Activated T-helper 1 cell treated with anti-CD3 and anti-CD28 coated beads, Interleukin-12 subunit alpha, Interleukin-12 subunit beta, Interleukin-2, Interleukin-4 antibody, amounts not matched to agents 30 ng/mL and 10 ng/mL and 1 ng/mL, durations not matched to agents 14 hours and 24 hours and 36 hours (primary cell): Measurements from ENCODE around the gene MDP1. TPM values are rescaled to one million over a fixed set of nuclear protein-coding genes. Genes with fewer than 3 reads are reported as not detected.
A peak's percentile ranks its signal among the peaks of the same experiment; 100 is the strongest.

Source experiments
- DNase-seq: peaks from one replicate; pipeline ENCODE4 v3.0.0; 2021; ENCODE audit warnings: low spot score
- H3K27ac Mint-ChIP-seq: one replicate; pipeline ENCODE4 v1.8.0; 2021; ENCODE audit warnings: mild to moderate bottlenecking, mixed read lengths
- H3K27me3 Mint-ChIP-seq: one replicate; pipeline ENCODE4 v1.8.0; 2022; ENCODE audit warnings: mild to moderate bottlenecking, moderate library complexity, mixed read lengths; ENCODE audit not compliant: insufficient read depth
- H3K36me3 Mint-ChIP-seq: one replicate; pipeline ENCODE4 v1.8.0; 2021; ENCODE audit warnings: low read depth, mixed read lengths
- H3K4me1 Mint-ChIP-seq: one replicate; pipeline ENCODE4 v1.8.0; 2021; ENCODE audit warnings: low read depth, mixed read lengths
- H3K4me3 Mint-ChIP-seq: one replicate; pipeline ENCODE4 v1.8.0; 2021; ENCODE audit warnings: mild to moderate bottlenecking, moderate library complexity, mixed read lengths
- H3K9me3 Mint-ChIP-seq: one replicate; pipeline ENCODE4 v1.8.0; 2021; ENCODE audit warnings: mixed read lengths
- intact Hi-C: fragments of 100-400 bp; cut with micrococcal nuclease; formaldehyde crosslinking; loops from one replicate; pipeline ENCODE4 v1.15.1; 2024
- total RNA-seq: library from RNA; stranded (reverse); gene quantifications from 2 replicates; pipeline ENCODE4 v1.2.3, GENCODE V29; 2022

The MDP1 gene
- total RNA-seq, 1 donor from 2014 or later, result 12.9 TPM

DNA sequence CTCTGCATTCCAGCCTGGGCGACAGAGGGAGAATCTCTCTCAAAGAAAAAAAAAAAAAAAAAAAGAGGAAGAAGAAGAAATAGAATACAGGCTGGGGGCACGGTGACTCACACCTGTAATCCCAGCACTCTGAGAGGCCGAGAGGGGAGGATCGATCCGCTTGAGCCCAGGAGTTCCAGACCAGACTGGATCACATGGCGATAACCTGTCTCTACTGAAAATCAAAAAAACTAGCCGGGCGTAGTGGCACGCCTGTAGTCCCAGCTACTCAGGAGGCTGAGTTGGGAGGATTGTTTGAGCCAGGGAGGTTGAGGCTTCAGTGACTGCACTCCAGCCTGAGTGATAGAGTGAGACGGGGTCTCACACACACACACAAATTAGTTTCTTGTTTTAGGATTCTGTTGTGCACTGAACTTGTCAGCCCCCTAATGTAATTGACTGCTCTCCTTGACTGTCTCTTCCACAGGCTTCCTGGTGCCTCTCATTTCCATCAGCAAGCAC lies 27.5 kb upstream of the MDP1 start:
- Mint-ChIP-seq H3K4me1 (peaks cover 63% of the 10 kb centered on the region), H3K4me3 (peak overlapping the region; percentile 96), H3K9me3 (no peaks in the 10 kb centered on the region), H3K27me3 (no peaks in the 10 kb centered on the region), H3K27ac (peak overlapping the region; percentile 99), H3K36me3 (peaks cover 34% of the 10 kb centered on the region)
- intact Hi-C loops, result loop anchor here (1.0 to 2.0 kb wide), 5 partner anchors 45 to 229 kb away; partner anchors contain the start of gene IPO4
- DNase-seq, result no peak

DNA sequence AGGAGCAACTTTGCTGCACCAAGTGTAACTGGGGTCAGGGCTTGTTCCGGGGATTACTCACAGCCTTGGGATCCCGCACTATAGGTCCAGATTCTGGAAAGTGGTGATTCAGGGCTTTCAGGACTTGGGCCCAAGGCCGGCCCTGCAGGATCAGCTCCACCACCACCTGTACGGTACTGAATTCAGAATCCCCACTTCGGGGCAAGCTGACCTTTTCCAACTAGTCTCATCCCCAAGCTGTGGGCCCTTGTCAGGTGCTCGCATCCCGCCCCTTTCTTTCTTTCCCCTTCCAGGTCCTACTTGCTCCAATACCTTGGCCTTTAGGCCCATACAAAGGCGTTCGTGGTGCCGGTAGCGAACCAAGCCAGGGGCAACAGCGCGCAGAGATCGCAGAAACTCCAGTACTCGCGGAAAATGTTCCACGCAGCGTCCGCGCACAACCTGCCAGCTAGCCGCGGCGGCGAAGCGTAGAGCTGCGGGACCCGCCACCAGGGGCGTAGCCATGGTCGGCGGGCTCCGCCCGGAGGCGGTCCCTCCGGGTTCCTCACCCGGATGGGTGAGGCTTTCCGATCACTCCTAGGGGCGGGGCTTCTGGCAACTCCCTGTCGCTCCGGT lies 26.1 kb upstream of the MDP1 start:
- intact Hi-C loops, result loop anchor here (1.0 to 2.0 kb wide), 12 partner anchors 10 to 227 kb away; partner anchors contain the start of genes DCAF11, GMPR2, IPO4 and IRF9
- peaks cover 39% of the 10 kb centered on the region for H3K36me3 Mint-ChIP-seq
- H3K4me3 Mint-ChIP-seq, result peak overlapping the region; percentile 96
- peaks cover 58% of the 10 kb centered on the region for H3K4me1 Mint-ChIP-seq
- H3K27me3 Mint-ChIP-seq, result no peaks in the 10 kb centered on the region
- peak; percentile 93 for DNase-seq
- no peaks in the 10 kb centered on the region for H3K9me3 Mint-ChIP-seq
- peak overlapping the region; percentile 99 for H3K27ac Mint-ChIP-seq

DNA sequence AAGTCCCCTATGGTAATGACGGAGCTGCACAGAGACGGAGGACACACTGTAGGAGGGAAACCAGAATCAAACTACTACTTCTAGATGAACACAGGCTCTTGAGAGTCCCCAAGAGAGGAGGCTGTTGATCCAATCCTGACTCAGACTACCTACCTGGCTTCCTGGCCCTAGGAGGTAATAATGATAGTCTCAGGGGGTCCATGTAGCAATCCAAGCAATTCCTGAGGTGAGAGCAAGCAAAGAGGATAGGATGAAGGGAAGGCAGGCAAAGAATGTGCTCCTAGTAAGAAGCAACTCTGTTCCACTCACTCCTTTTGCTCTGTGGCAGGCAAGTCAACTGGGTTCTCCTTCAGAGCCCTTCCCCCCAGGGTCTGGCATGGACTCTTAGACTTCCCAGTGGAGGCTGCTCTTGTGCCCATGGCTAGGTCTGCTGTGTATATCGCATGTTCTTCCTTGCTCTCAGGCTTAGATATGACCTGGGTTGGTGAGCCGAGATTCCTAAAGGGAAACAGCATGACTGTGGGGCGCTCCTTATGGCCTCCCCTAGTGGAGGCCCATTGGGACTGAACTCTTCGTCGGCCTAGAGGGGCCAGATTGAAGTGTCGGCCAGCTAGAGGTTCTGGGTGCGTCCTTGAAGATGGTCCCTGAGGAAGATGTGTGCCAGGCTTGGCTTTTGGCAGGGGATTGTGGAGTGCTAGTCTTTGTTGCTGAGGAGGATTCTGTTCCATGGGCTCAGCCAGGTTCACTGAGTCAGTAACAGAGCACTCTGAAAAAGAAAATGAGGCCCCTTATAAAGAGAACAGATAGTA lies 24.4 kb upstream of the MDP1 start:
- H3K36me3 Mint-ChIP-seq, result peaks cover 51% of the 10 kb centered on the region
- intact Hi-C loops, result no loop called here
- H3K4me1 Mint-ChIP-seq, result peaks cover 64% of the 10 kb centered on the region
- no peak for DNase-seq
- peak overlapping the region; percentile 50 for H3K27ac Mint-ChIP-seq
- H3K4me3 Mint-ChIP-seq, result peak overlapping the region; percentile 96
- no peaks in the 10 kb centered on the region for H3K27me3 Mint-ChIP-seq
- H3K9me3 Mint-ChIP-seq, result no peaks in the 10 kb centered on the region

DNA sequence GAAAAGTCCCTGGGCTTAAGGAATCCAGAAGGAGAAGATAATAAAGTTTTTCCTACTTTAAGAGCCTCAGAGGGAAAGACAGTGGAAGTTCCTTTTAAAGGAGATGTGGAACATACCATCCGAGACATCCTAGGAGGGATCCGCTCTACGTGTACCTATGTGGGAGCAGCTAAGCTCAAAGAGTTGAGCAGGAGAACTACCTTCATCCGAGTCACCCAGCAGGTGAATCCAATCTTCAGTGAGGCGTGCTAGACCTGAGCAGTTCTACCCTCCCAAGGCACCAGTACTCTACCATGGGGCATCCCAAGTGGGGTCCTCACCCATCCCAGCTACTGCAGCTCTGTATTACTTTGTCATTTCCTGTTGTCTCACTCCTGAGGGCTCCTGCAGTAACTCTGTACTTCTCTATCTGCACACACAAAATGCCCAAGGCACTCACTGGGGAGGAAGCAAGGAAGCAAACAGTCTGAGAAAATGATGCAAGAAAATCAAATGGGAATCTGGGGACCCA lies 22.7 kb upstream of the MDP1 start:
- H3K36me3 Mint-ChIP-seq, result peaks cover 59% of the 10 kb centered on the region
- intact Hi-C loops, result loop anchor here (10.0 kb wide), 1 partner anchor 1144 kb away; the partner anchor contains the start of genes ACIN1 and C14orf119
- H3K4me3 Mint-ChIP-seq, result peak overlapping the region; percentile 64
- DNase-seq, result no peak
- no peaks in the 10 kb centered on the region for H3K27me3 Mint-ChIP-seq
- H3K9me3 Mint-ChIP-seq, result no peaks in the 10 kb centered on the region
- peaks cover 72% of the 10 kb centered on the region for H3K4me1 Mint-ChIP-seq
- H3K27ac Mint-ChIP-seq, result peak overlapping the region; percentile 22

DNA sequence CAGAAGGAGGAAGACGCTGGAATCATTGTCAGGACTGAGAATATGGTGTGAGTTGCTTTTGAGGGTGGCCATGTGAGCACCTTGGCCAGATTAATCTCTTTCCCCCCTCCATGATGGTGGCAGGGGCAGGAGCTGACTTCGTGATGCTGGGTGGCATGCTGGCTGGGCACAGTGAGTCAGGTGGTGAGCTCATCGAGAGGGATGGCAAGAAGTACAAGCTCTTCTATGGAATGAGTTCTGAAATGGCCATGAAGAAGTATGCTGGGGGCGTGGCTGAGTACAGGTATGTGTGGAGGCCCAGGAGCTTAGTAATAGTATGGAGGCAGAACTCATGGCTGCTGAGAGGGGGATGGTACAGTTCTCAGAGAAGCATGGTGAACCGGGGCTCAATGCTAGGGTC lies 22.3 kb upstream of the MDP1 start:
- H3K9me3 Mint-ChIP-seq, result no peaks in the 10 kb centered on the region
- DNase-seq, result no peak
- H3K4me3 Mint-ChIP-seq, result peak overlapping the region; percentile 17
- peaks cover 72% of the 10 kb centered on the region for H3K4me1 Mint-ChIP-seq
- intact Hi-C loops, result loop anchor here (10.0 kb wide), 1 partner anchor 1143 kb away; the partner anchor contains the start of genes ACIN1 and C14orf119
- peak overlapping the region; percentile 22 for H3K27ac Mint-ChIP-seq
- peaks cover 59% of the 10 kb centered on the region for H3K36me3 Mint-ChIP-seq
- H3K27me3 Mint-ChIP-seq, result no peaks in the 10 kb centered on the region

DNA sequence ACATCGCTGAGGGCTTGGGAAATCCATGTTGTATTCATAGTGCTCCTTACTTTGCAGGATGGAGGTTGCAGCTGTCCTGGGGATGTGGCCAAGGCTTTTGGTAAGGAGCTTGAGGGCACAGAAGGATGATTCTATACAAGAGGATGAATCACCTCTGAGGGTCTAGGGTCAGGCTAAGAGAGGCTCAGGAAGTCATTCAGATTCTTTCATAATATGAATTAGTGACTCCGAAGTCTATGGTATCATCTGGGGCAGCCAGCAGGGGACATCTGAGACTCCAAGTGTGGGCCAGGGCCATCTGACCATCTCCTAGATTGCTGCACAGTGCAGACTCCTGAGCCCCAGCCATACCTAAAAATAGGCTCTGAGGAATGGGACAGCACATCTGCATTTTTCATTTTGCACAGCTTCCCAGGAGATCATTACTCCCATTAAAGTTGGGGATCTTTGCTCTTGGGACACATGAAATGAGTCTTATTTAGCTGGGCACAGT lies 21.6 kb upstream of the MDP1 start:
- peaks cover 71% of the 10 kb centered on the region for H3K4me1 Mint-ChIP-seq
- H3K27me3 Mint-ChIP-seq, result no peaks in the 10 kb centered on the region
- no peaks in the 10 kb centered on the region for H3K9me3 Mint-ChIP-seq
- intact Hi-C loops, result loop anchor here (10.0 kb wide), 1 partner anchor 1143 kb away; the partner anchor contains the start of genes ACIN1 and C14orf119
- no peak overlapping the region for H3K4me3 Mint-ChIP-seq
- no peak overlapping the region for H3K27ac Mint-ChIP-seq
- H3K36me3 Mint-ChIP-seq, result peaks cover 59% of the 10 kb centered on the region
- no peak for DNase-seq

DNA sequence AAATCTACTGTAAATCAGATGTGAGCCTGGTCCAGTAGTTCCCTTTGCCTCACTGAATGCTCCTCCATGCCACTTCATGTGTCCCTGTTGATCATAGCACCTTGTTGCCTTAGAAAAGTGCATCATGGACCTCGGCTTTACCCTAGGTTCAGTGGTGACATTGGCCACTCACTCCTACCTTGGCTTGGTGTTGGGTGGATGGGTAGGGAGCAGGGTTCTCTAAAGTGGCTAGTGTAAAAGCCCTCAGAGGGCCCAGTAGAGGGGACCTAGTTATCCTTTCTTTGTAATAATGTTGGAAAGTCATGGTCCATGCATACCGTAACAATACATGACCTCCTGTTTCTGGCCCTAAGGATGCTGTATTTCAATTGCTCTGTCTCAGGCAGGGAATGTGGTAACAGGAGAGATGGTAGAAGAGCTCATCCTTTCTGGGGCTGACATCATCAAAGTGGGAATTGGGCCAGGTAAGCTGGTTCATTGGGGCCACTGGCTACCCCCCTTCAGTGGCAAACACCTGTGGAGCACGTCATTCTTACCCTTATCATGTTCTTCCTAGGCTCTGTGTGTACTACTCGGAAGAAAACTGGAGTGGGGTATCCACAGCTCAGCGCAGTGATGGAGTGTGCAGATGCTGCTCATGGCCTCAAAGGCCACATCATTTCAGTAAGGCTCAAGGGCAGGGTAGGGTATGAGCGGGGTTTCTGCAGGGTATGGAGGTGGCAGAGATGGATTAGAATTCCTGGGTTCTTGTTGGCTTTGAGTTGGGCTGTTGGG lies 21.0 kb upstream of the MDP1 start:
- no peak overlapping the region for H3K27ac Mint-ChIP-seq
- H3K27me3 Mint-ChIP-seq, result no peaks in the 10 kb centered on the region
- H3K36me3 Mint-ChIP-seq, result peaks cover 59% of the 10 kb centered on the region
- intact Hi-C loops, result loop anchor here (10.0 kb wide), 1 partner anchor 1142 kb away; the partner anchor contains the start of genes ACIN1 and C14orf119
- no peaks in the 10 kb centered on the region for H3K9me3 Mint-ChIP-seq
- peaks cover 71% of the 10 kb centered on the region for H3K4me1 Mint-ChIP-seq
- H3K4me3 Mint-ChIP-seq, result no peak overlapping the region
- no peak for DNase-seq

DNA sequence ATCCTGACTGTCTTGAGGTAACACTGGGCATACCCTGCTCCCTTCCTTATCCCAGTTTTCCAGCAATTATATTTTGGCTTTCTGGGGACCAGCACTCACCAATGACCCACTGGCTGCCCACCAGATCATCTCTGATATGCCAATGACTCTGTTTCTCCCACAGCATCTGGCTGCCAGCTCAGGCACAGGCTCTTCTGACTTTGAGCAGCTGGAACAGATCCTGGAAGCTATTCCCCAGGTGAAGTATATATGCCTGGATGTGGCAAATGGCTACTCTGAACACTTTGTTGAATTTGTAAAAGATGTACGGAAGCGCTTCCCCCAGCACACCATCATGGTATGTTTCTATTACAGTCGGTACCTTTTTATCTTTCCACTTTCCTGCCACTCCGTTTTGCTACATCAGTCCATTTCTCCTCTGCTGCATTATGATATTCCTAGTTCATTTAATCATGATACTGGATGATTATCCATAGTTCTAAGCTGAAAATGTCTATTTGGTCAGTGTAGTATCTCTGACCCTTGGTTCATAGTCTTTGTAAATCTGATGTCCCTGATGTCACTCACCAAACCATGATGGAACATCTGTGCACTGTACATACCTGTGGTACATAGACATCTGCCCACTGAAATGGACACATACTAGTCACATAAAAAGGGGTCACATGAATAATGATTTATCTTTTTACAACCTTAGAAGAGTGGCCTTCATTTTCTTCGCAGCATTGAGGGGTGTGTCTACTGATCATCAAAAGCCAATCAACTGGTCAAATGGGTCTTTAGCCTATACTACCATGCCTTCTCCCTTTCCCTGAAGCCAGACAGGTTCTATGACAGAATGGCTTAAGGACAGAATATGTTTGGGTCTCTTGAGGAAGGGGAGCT lies 20.2 kb upstream of the MDP1 start:
- Mint-ChIP-seq H3K4me1 (peaks cover 76% of the 10 kb centered on the region), H3K27me3 (no peaks in the 10 kb centered on the region), H3K36me3 (peaks cover 62% of the 10 kb centered on the region), H3K4me3 (peak overlapping the region; percentile 6), H3K27ac (peak overlapping the region; percentile 2), H3K9me3 (no peaks in the 10 kb centered on the region)
- intact Hi-C loops, result loop anchor here (10.0 kb wide), 1 partner anchor 1141 kb away; the partner anchor contains the start of genes ACIN1 and C14orf119
- DNase-seq, result no peak

DNA sequence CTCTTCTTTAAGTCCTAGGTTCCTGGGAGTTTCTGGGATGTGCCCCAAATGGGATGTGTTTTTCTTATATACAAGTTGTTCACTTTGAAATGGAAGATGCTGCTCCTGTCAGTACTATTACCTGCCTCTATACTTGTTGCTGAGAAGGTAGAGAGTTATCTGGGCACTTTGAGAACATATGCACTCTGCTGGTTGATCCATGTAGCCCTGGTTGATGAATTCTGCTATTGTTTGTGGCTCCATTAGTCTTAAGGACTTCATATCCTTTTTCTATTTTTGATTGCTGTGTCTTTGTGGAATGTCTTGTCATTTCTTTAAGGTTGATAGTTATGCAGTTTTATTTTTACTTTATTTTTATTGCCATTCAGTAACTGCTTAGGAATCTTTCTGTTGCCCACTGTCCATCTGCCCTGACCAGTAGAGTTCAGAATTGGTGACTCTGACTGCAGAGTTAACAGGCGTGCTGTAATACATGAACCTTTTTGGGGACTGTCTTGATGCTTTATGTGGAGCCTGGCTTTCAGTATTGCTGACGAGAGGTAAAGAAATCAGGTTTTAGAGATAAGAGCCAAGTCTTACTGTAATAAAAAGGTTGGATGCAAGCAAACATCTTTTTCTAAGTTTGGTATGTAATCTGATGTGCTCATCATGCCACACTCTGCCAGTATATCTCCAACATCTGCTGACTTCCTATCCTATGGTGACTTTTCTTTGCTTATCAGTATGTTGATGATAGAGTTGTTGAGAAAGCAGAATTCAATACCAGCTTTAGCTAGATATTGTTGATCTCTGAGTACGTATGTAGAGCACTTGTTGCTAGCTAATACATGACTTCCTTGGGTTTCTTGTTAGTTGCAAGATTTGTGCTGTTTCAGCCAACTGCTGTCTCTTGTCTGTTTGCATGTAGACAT lies 18.5 kb upstream of the MDP1 start:
- Mint-ChIP-seq H3K9me3 (no peaks in the 10 kb centered on the region), H3K27me3 (no peaks in the 10 kb centered on the region), H3K4me1 (peaks cover 61% of the 10 kb centered on the region), H3K4me3 (peak overlapping the region; percentile 56), H3K36me3 (peaks cover 47% of the 10 kb centered on the region), H3K27ac (no peak overlapping the region)
- no peak for DNase-seq
- intact Hi-C loops, result loop anchor here (10.0 kb wide), 1 partner anchor 1140 kb away; the partner anchor contains the start of genes ACIN1 and C14orf119

DNA sequence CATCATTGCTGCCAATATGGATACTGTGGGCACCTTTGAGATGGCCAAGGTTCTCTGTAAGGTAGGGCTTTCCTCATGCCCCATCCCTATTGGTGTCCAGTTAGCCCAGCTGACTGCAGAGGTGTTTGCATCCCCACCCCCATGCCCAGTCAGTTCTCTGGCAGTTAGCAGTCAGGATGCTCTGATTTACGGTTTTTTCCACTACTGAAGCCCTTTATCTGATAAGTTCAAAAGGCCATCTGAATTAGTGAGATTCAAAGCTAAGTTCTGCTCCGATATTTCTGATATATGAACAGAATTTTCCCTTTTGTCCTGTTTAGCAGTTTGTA lies 17.6 kb upstream of the MDP1 start:
- H3K36me3 Mint-ChIP-seq, result peaks cover 41% of the 10 kb centered on the region

More for the DNA sequence above, 17.6 kb upstream of the MDP1 start:
- Mint-ChIP-seq H3K9me3 (no peaks in the 10 kb centered on the region), H3K27ac (peak overlapping the region; percentile 53), H3K4me1 (peaks cover 56% of the 10 kb centered on the region), H3K27me3 (no peaks in the 10 kb centered on the region), H3K4me3 (peak overlapping the region; percentile 93)
- DNase-seq, result no peak
- intact Hi-C loops, result loop anchor here (10.0 kb wide), 1 partner anchor 1139 kb away; the partner anchor contains the start of genes ACIN1 and C14orf119
